Neuronal stem cell (in vitro differentiated cells): ENCODE results near the gene ROBO1.

Source experiments
- DNase-seq: peaks from one replicate; pipeline ENCODE4 v3.0.0-alpha.2; 2013; ENCODE audit warnings: low spot score
- H2AFZ ChIP-seq: one replicate; pipeline ENCODE4 v1.6.1; 2013; ENCODE audit warnings: mild to moderate bottlenecking, low read length, inconsistent platforms
- H2AK5ac ChIP-seq: 2 replicates; pipeline ENCODE4 v1.6.1; 2013; ENCODE audit warnings: low read depth, mild to moderate bottlenecking, inconsistent platforms, low read length, moderate library complexity, mixed read lengths
- H2BK120ac ChIP-seq: 2 replicates; pipeline ENCODE4 v1.6.1; 2013; ENCODE audit warnings: low read depth, mild to moderate bottlenecking, inconsistent platforms, low read length, moderate library complexity, mixed read lengths
- H2BK12ac ChIP-seq: one replicate; pipeline ENCODE4 v1.6.1; 2013; ENCODE audit warnings: low read length, inconsistent platforms
- H2BK15ac ChIP-seq: 2 replicates; pipeline ENCODE4 v1.6.1; 2013; ENCODE audit warnings: mild to moderate bottlenecking, low read length, inconsistent platforms, mixed read lengths
- H2BK5ac ChIP-seq: one replicate; pipeline ENCODE4 v1.6.1; 2013; ENCODE audit warnings: inconsistent platforms, mild to moderate bottlenecking, low read length, moderate library complexity
- H3K14ac ChIP-seq: one replicate; pipeline ENCODE4 v1.6.1; 2013; ENCODE audit warnings: low read length, inconsistent platforms
- H3K18ac ChIP-seq: 2 replicates; pipeline ENCODE4 v1.6.1; 2013; ENCODE audit warnings: low read length, inconsistent platforms
- H3K23ac ChIP-seq: 2 replicates; pipeline ENCODE4 v1.6.1; 2013; ENCODE audit warnings: low read depth, mild to moderate bottlenecking, mixed read lengths, low read length, inconsistent platforms; ENCODE audit not compliant: poor library complexity
- H3K27ac ChIP-seq: replicated peaks from 3 replicates; pipeline ENCODE4 v1.5.1; 2013; ENCODE audit warnings: low read length, inconsistent platforms
- H3K27me3 ChIP-seq, 3 experiments: 2 replicates each; pipeline ENCODE4 v1.6.1; 2013; ENCODE audit warnings: low read length in 3 of 3, mild to moderate bottlenecking in 2 of 3, inconsistent platforms in 1 of 3, low read depth in 1 of 3, mixed read lengths in 1 of 3, moderate library complexity in 1 of 3; ENCODE audit not compliant: control insufficient read depth in 3 of 3, insufficient read depth in 3 of 3
- H3K36me3 ChIP-seq, 2 donors: replicated peaks in 1 of 2; 2 replicates each; pipeline ENCODE4 v1.6.1; 2013; ENCODE audit warnings: low read length in 2 of 2; ENCODE audit not compliant: control insufficient read depth in 2 of 2, insufficient read depth in 2 of 2
- H3K4ac ChIP-seq: 2 replicates; pipeline ENCODE4 v1.6.1; 2013; ENCODE audit warnings: inconsistent platforms, mild to moderate bottlenecking, low read length, moderate library complexity
- H3K4me1 ChIP-seq, 2 donors: 1 replicate in 1 of 2; 2 replicates in 1 of 2; pipeline ENCODE4 v1.6.1; 2013; ENCODE audit warnings: low read length in 2 of 2, low read depth in 1 of 2; ENCODE audit not compliant: control insufficient read depth in 2 of 2, insufficient read depth in 1 of 2
- H3K4me2 ChIP-seq: one replicate; pipeline ENCODE4 v1.6.1; 2013; ENCODE audit warnings: mild to moderate bottlenecking, low read length, inconsistent platforms; ENCODE audit not compliant: insufficient read depth, poor library complexity, severe bottlenecking
- H3K4me3 ChIP-seq, 2 donors: 2 replicates each; pipeline ENCODE4 v1.5.1; 2013; ENCODE audit warnings: low read length in 2 of 2, mild to moderate bottlenecking in 2 of 2, inconsistent platforms in 1 of 2, moderate library complexity in 1 of 2
- H3K79me1 ChIP-seq: one replicate; pipeline ENCODE4 v1.6.1; 2013; ENCODE audit warnings: low read depth, mild to moderate bottlenecking, inconsistent platforms, low read length, moderate library complexity
- H3K9ac ChIP-seq: one replicate; pipeline ENCODE4 v1.6.1; 2013; ENCODE audit warnings: mild to moderate bottlenecking, low read depth, low read length, inconsistent platforms; ENCODE audit not compliant: poor library complexity
- H3K9me3 ChIP-seq, 2 donors: replicated peaks in 1 of 2; 2 replicates each; pipeline versions ENCODE3 to v1.6.1; 2013; ENCODE audit warnings: low read length in 2 of 2, mild to moderate bottlenecking in 2 of 2, inconsistent platforms in 1 of 2, low read depth in 1 of 2, mixed read lengths in 1 of 2, moderate library complexity in 1 of 2; ENCODE audit not compliant: control insufficient read depth in 2 of 2, insufficient read depth in 1 of 2
- H4K8ac ChIP-seq: one replicate; pipeline ENCODE4 v1.6.1; 2013; ENCODE audit warnings: low read depth, mild to moderate bottlenecking, inconsistent platforms, low read length, moderate library complexity
- H4K91ac ChIP-seq: one replicate; pipeline ENCODE4 v1.6.1; 2013; ENCODE audit warnings: low read length, low read depth, mild to moderate bottlenecking, inconsistent platforms; ENCODE audit not compliant: poor library complexity
- WGBS, 2 donors: extraction: QIAGEN DNeasy Blood & Tissue Kit; methylation state at CpG; one replicate each; pipeline ENCODE4 v1.1.7; 2013; ENCODE audit warnings: missing lambda C conversion rate in 2 of 2, mixed read lengths in 1 of 2; ENCODE audit not compliant: insufficient read length in 2 of 2, insufficient replicate concordance in 1 of 2; ENCODE audit errors: extremely low coverage in 2 of 2; 5-methylcytosine and 5-hydroxymethylcytosine counted together

ROBO1 gene

GRCh38 chr3:79427081-79427480 lies 340.7 kb downstream of the ROBO1 start:
- Histone ChIP-seq H3K9me3 (no peaks in the 10 kb centered on the region), H3K4me2 (no peak overlapping the region), H2AFZ (no peak overlapping the region), H3K4ac (no peak overlapping the region), H3K4me3 (no peak overlapping the region), H2BK120ac (no peak overlapping the region), H2BK12ac (no peak overlapping the region), H4K8ac (no peak overlapping the region), H3K14ac (no peak overlapping the region), H3K9ac (no peak overlapping the region), H2BK15ac (no peak overlapping the region), H3K79me1 (no peaks in the 10 kb centered on the region), H4K91ac (no peak overlapping the region), H3K18ac (no peak overlapping the region), H2AK5ac (no peak overlapping the region), H3K4me1 (no peaks in the 10 kb centered on the region), H2BK5ac (no peak overlapping the region), H3K27ac (no peak overlapping the region), H3K27me3 (no peaks in the 10 kb centered on the region), H3K23ac (no peak overlapping the region), H3K36me3 (no peaks in the 10 kb centered on the region)
- WGBS, 2 donors: no CpG with 5 or more reads among the region's 5 CpGs
- no peak for DNase-seq

GRCh38 chr3:79424811-79425210 lies 343.0 kb downstream of the ROBO1 start:
- H3K27ac ChIP-seq: no peak overlapping the region
- no CpG with 5 or more reads among the region's 3 CpGs for WGBS, 2 donors

GRCh38 chr3:79423417-79423816 lies 344.4 kb downstream of the ROBO1 start:
- Histone ChIP-seq H3K9ac (no peak overlapping the region), H2BK120ac (no peak overlapping the region), H3K9me3 (no peaks in the 10 kb centered on the region), H3K14ac (no peak overlapping the region), H3K23ac (no peak overlapping the region), H3K4me2 (no peak overlapping the region), H2BK5ac (no peak overlapping the region), H2BK12ac (no peak overlapping the region), H3K79me1 (no peaks in the 10 kb centered on the region), H3K4me3 (no peak overlapping the region), H3K4ac (no peak overlapping the region), H3K27me3 (no peaks in the 10 kb centered on the region), H3K18ac (no peak overlapping the region), H4K8ac (no peak overlapping the region), H2AFZ (no peak overlapping the region), H4K91ac (no peak overlapping the region), H3K4me1 (no peaks in the 10 kb centered on the region), H2AK5ac (no peak overlapping the region), H2BK15ac (no peak overlapping the region), H3K36me3 (no peaks in the 10 kb centered on the region), H3K27ac (no peak overlapping the region)
- DNase-seq: no peak
- WGBS, 2 donors: no CpG with 5 or more reads among the region's 5 CpGs

More at GRCh38 chr3:79424811-79425210, 343.0 kb downstream of the ROBO1 start:
- H3K9me3 ChIP-seq: no peaks in the 10 kb centered on the region
- no peak overlapping the region for H3K23ac ChIP-seq
- H4K8ac ChIP-seq: no peak overlapping the region
- no peaks in the 10 kb centered on the region for H3K27me3 ChIP-seq
- H3K4ac ChIP-seq: no peak overlapping the region
- H3K9ac ChIP-seq: no peak overlapping the region
- H2AFZ ChIP-seq: no peak overlapping the region
- no peak overlapping the region for H4K91ac ChIP-seq
- H3K14ac ChIP-seq: no peak overlapping the region
- H3K4me2 ChIP-seq: no peak overlapping the region
- no peaks in the 10 kb centered on the region for H3K79me1 ChIP-seq
- no peak for DNase-seq
- no peak overlapping the region for H2BK12ac ChIP-seq
- no peaks in the 10 kb centered on the region for H3K36me3 ChIP-seq
- H3K4me3 ChIP-seq: no peak overlapping the region
- H3K18ac ChIP-seq: no peak overlapping the region
- H3K4me1 ChIP-seq: no peaks in the 10 kb centered on the region
- no peak overlapping the region for H2AK5ac ChIP-seq
- no peak overlapping the region for H2BK5ac ChIP-seq
- H2BK120ac ChIP-seq: no peak overlapping the region
- H2BK15ac ChIP-seq: no peak overlapping the region

- Histone ChIP-seq H3K9me3 (no peaks in the 10 kb centered on the region), H3K4me3 (no peak overlapping the region), H3K18ac (no peak overlapping the region), H3K4me1 (no peaks in the 10 kb centered on the region), H2AK5ac (no peak overlapping the region), H3K36me3 (no peaks in the 10 kb centered on the region), H3K4me2 (no peak overlapping the region), H2AFZ (no peak overlapping the region), H2BK5ac (no peak overlapping the region), H3K79me1 (no peaks in the 10 kb centered on the region), H2BK120ac (no peak overlapping the region), H3K9ac (no peak overlapping the region), H3K23ac (no peak overlapping the region), H4K91ac (no peak overlapping the region), H2BK12ac (no peak overlapping the region), H3K4ac (no peak overlapping the region), H3K27me3 (no peaks in the 10 kb centered on the region), H2BK15ac (no peak overlapping the region), H4K8ac (no peak overlapping the region), H3K27ac (no peak overlapping the region), H3K14ac (no peak overlapping the region)
- DNase-seq: no peak
- WGBS, 2 donors: no CpG with 5 or more reads among the region's 2 CpGs
These were observed 346.5 kb downstream of the ROBO1 start for GRCh38 chr3:79421273-79421672.
